Putamen (tissue), 1 donor: ENCODE measurements around the gene PPP2R3A.

Source experiments
- DNase-seq: peaks from one replicate; pipeline ENCODE4 v3.0.0-alpha.2; 2016; ENCODE audit warnings: low spot score

The PPP2R3A gene

GRCh38 chr3:136196401-136197158 lies 231.1 kb downstream of the PPP2R3A start:
- peak; percentile 99 for DNase-seq

GRCh38 chr3:136197159-136197793 lies 231.7 kb downstream of the PPP2R3A start:
- DNase-seq: no peak
